B cell (primary cell): Measurements from ENCODE around the gene TIAM2.

Experiments
- CTCF ChIP-seq: fragments of 200-600 bp; IDR thresholded peaks from one replicate; pipeline ENCODE4 v1.8.0; 2022; ENCODE audit warnings: antibody characterized with exemption, mild to moderate bottlenecking
- EZH2 ChIP-seq: IDR thresholded peaks from 2 replicates; pipeline ENCODE4 v1.6.1; 2012; ENCODE audit warnings: borderline replicate concordance, low read depth, mild to moderate bottlenecking, moderate library complexity, low read length; ENCODE audit not compliant: insufficient read depth, poor library complexity, severe bottlenecking

DNA sequence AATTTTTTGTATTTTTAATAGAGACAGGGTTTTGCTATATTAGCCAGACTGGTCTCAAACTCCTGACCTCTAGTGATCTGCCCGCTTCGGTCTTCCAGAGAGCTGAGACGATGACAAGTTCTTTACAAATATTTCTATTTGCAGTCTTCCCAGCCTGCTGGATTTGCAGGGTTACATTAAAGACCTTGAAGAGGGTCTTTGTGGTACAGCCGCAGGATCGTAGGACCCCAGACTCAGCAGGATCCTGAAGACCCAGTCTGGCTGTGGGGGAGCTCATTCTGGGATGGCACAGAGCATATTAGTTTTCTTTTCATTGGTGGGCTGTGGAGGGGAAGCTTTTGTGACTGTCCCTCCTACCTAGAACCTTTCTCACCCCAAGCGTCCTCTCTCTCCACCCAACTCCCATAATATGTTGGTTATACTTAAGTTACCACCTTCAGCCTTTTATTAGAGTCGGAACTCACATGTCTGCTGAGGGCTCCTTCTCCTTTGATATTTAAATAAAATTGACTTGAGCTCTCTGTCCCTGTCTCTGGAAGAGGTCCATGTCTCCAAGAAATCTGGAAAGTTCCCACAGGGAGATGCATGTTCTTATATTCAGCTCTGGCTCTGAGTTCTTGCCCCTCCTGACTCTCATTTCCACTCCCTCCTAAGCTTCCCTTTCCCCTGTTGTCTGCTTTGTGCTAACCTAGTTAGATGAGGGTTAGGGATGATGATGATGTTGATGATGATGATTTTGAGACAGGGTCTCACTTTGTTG lies 72.0 kb downstream of the TIAM2 start:
- TF ChIP-seq EZH2 (no peak), CTCF (no peak)
